Measurements from ENCODE around the gene TH.
A peak's percentile ranks its signal among the peaks of the same experiment; 100 is the strongest.

Gene TH

GRCh38 chr11:2159536-2160413 is 11.8 kb downstream of the TH start:
- DNase-seq (ENCODE audit: low read depth in 3 of 3): no peak

GRCh38 chr11:2158966-2159365 is 12.6 kb downstream of the TH start:
- DNase-seq (ENCODE audit: low read depth in 3 of 3): no peak

GRCh38 chr11:2158296-2158737 is 13.3 kb downstream of the TH start:
- no peak for DNase-seq (ENCODE audit: low read depth in 3 of 3)

- no peak for DNase-seq (ENCODE audit: low read depth in 3 of 3)
Observed at GRCh38 chr11:2157294-2158040, 14.1 kb downstream of the TH start.

- DNase-seq (ENCODE audit: low read depth in 3 of 3): peak in 1 of 3 experiments; percentile 14
Observed at GRCh38 chr11:2156416-2157182, 15.0 kb downstream of the TH start.

- no peak for DNase-seq (ENCODE audit: low read depth in 3 of 3)
Observed at GRCh38 chr11:2155511-2155910, 16.1 kb downstream of the TH start.

- no peak for DNase-seq (ENCODE audit: low read depth in 3 of 3)
Observed at GRCh38 chr11:2154889-2155288, 16.7 kb downstream of the TH start.

- no peak for DNase-seq (ENCODE audit: low read depth in 3 of 3)
Observed at GRCh38 chr11:2154195-2154585, 17.4 kb downstream of the TH start.

- DNase-seq (ENCODE audit: low read depth in 3 of 3): no peak
Observed at GRCh38 chr11:2153581-2154194, 17.9 kb downstream of the TH start.

GRCh38 chr11:2151500-2152257 is 19.9 kb downstream of the TH start:
- DNase-seq (ENCODE audit: low read depth in 3 of 3): peak; percentile 62 to 67 (median 63)

- DNase-seq (ENCODE audit: low read depth in 3 of 3): no peak
Observed at GRCh38 chr11:2149864-2150847, 21.5 kb downstream of the TH start.

- DNase-seq (ENCODE audit: low read depth in 3 of 3): no peak
Observed at GRCh38 chr11:2149460-2149859, 22.2 kb downstream of the TH start.

- no peak for DNase-seq (ENCODE audit: low read depth in 3 of 3)
Observed at GRCh38 chr11:2148595-2148994, 23.0 kb downstream of the TH start.

- no peak for DNase-seq (ENCODE audit: low read depth in 3 of 3)
Observed at GRCh38 chr11:2147391-2147790, 24.2 kb downstream of the TH start.

- DNase-seq (ENCODE audit: low read depth in 3 of 3): no peak
Observed at GRCh38 chr11:2146051-2146450, 25.6 kb downstream of the TH start.

- no peak for DNase-seq (ENCODE audit: low read depth in 3 of 3)
Observed at GRCh38 chr11:2144544-2145248, 26.9 kb downstream of the TH start.

- no peak for DNase-seq (ENCODE audit: low read depth in 3 of 3)
Observed at GRCh38 chr11:2143799-2144543, 27.6 kb downstream of the TH start.

GRCh38 chr11:2143477-2143798 is 28.2 kb downstream of the TH start:
- no peak for DNase-seq (ENCODE audit: low read depth in 3 of 3)
